WTC11 (cell line): ENCODE data around the gene P2RX6. TPM values are rescaled to one million over a fixed set of nuclear protein-coding genes. Genes with fewer than 3 reads are reported as not detected.
A peak's percentile ranks its signal among the peaks of the same experiment; 100 is the strongest.

ENCODE experiments used
- ATAC-seq: fragments of 200-7000 bp; cut with Tn5 transposase; 2 replicates; pipeline ENCODE4 v1.10.0; 2021; ENCODE audit warnings: mild to moderate bottlenecking, moderate library complexity
- CTCF ChIA-PET: fragments of 300-600 bp; sonication (Branson Sonifier 250); formaldehyde crosslinking; loops from one replicate; lab custom pipeline; 2021; ENCODE audit warnings: antibody characterized with exemption; lab: Charles Lee
- POLR2A ChIA-PET: fragments of 350-600 bp; sonication (Branson Sonifier 250); formaldehyde crosslinking; loops from one replicate; lab custom pipeline; 2021; ENCODE audit warnings: antibody characterized with exemption; lab: Charles Lee
- DNase-seq: peaks from one replicate; pipeline ENCODE4 v3.0.0; 2021; ENCODE audit warnings: low spot score
- H3K27ac Mint-ChIP-seq: 2 replicates; pipeline ENCODE4 v1.8.0; 2021; ENCODE audit warnings: mixed read lengths
- H3K27me3 Mint-ChIP-seq: 2 replicates; pipeline ENCODE4 v1.8.0; 2021; ENCODE audit warnings: low read depth, mild to moderate bottlenecking, moderate library complexity, mixed read lengths
- H3K36me3 Mint-ChIP-seq: 2 replicates; pipeline ENCODE4 v1.8.0; 2021; ENCODE audit warnings: mixed read lengths
- H3K4me1 Mint-ChIP-seq: 2 replicates; pipeline ENCODE4 v1.8.0; 2022; ENCODE audit warnings: mixed read lengths
- H3K4me3 Mint-ChIP-seq: 2 replicates; pipeline ENCODE4 v1.8.0; 2021; ENCODE audit warnings: mild to moderate bottlenecking, moderate library complexity, mixed read lengths
- H3K9me3 Mint-ChIP-seq: 2 replicates; pipeline ENCODE4 v1.8.0; 2021; ENCODE audit warnings: mixed read lengths
- ATF1 ChIP-seq: sonication (generic); formaldehyde crosslinking; IDR thresholded peaks from 2 replicates; pipeline ENCODE4 v1.8.1; 2023; ENCODE audit warnings: mild to moderate bottlenecking, moderate library complexity, missing genetic modification reagents
- ATF6 ChIP-seq: sonication (generic); formaldehyde crosslinking; IDR thresholded peaks from 2 replicates; pipeline ENCODE4 v1.8.1; 2023; ENCODE audit warnings: mild to moderate bottlenecking, missing genetic modification reagents
- CBFB ChIP-seq: sonication (generic); formaldehyde crosslinking; IDR thresholded peaks from 2 replicates; pipeline ENCODE4 v1.8.1; 2022; ENCODE audit warnings: mild to moderate bottlenecking, low read depth, missing genetic modification reagents
- CREB1 ChIP-seq: sonication (generic); formaldehyde crosslinking; IDR thresholded peaks from 2 replicates; pipeline ENCODE4 v1.8.0; 2023; ENCODE audit warnings: mild to moderate bottlenecking, missing genetic modification reagents
- CREM ChIP-seq: sonication (generic); formaldehyde crosslinking; IDR thresholded peaks from 2 replicates; pipeline ENCODE4 v1.8.1; 2022; ENCODE audit warnings: mild to moderate bottlenecking, missing genetic modification reagents, moderate library complexity
- E2F1 ChIP-seq: sonication (generic); formaldehyde crosslinking; IDR thresholded peaks from 2 replicates; pipeline ENCODE4 v1.8.0; 2022; ENCODE audit warnings: mild to moderate bottlenecking, missing genetic modification reagents
- MYBL2 ChIP-seq: sonication (generic); formaldehyde crosslinking; IDR thresholded peaks from 2 replicates; pipeline ENCODE4 v1.8.1; 2023; ENCODE audit warnings: mild to moderate bottlenecking, moderate library complexity, missing genetic modification reagents
- RORB ChIP-seq: fragments of 250-450 bp; sonication (Bioruptor Pico); IDR thresholded peaks from 2 replicates; pipeline ENCODE4 v1.9.0; 2021; ENCODE audit warnings: mild to moderate bottlenecking
- SMAD3 ChIP-seq: sonication (generic); formaldehyde crosslinking; IDR thresholded peaks from 2 replicates; pipeline ENCODE4 v1.8.0; 2022; ENCODE audit warnings: missing genetic modification reagents, mild to moderate bottlenecking, borderline replicate concordance
- USF2 ChIP-seq: sonication (generic); formaldehyde crosslinking; IDR thresholded peaks from 2 replicates; pipeline ENCODE4 v1.8.1; 2023; ENCODE audit warnings: mild to moderate bottlenecking, missing genetic modification reagents, moderate library complexity
- ZBTB43 ChIP-seq: sonication (generic); formaldehyde crosslinking; IDR thresholded peaks from 2 replicates; pipeline ENCODE4 v1.8.1; 2023; ENCODE audit warnings: mild to moderate bottlenecking, missing genetic modification reagents
- ZMAT4 ChIP-seq: fragments of 250-450 bp; sonication (Bioruptor Pico); IDR thresholded peaks from 2 replicates; pipeline ENCODE4 v1.9.0; 2021; ENCODE audit warnings: mild to moderate bottlenecking
- ZNF317 ChIP-seq: sonication (generic); formaldehyde crosslinking; IDR thresholded peaks from 2 replicates; pipeline ENCODE4 v1.8.1; 2023; ENCODE audit warnings: low read depth, mild to moderate bottlenecking, moderate library complexity, missing genetic modification reagents, borderline replicate concordance
- ZNF425 ChIP-seq: fragments of 250-450 bp; sonication (Bioruptor Pico); conservative IDR thresholded peaks from 2 replicates; pipeline ENCODE4 v1.9.0; 2021; ENCODE audit warnings: mild to moderate bottlenecking
- total RNA-seq: library from RNA; stranded (reverse); gene quantifications from 3 replicates; pipeline ENCODE4 v1.2.3, GENCODE V29; 2021

Gene P2RX6
- total RNA-seq, 1 experiment from 2014 or later: 0.13 TPM

GRCh38 chr22:21000207-21000986 lies 14.6 kb upstream of the P2RX6 start:
- ChIA-PET POLR2A (interaction anchor here (0.6 to 1.4 kb wide), 3 partner anchors 11 to 167 kb away, joined by 3 to 10 read pairs (median 3); partner anchors contain the start of gene LZTR1), CTCF (interaction anchor here (0.8 to 1.2 kb wide), 4 partner anchors 18 to 83 kb away, joined by 3 read pairs; partner anchors contain the start of genes CRKL and LZTR1)
- H3K4me1 Mint-ChIP-seq: peaks cover 18% of the 10 kb centered on the region
- TF ChIP-seq MYBL2 (CRISPR knock-in tag) (no peak), ATF6 (CRISPR knock-in tag) (no peak), ZNF425 (CRISPR knock-in tag) (no peak), SMAD3 (CRISPR knock-in tag) (no peak), USF2 (CRISPR knock-in tag) (no peak), CREM (no peak), ZBTB43 (no peak)
- H3K36me3 Mint-ChIP-seq: no peaks in the 10 kb centered on the region
- H3K4me3 Mint-ChIP-seq: peak overlapping the region; percentile 87
- no peak overlapping the region for H3K27ac Mint-ChIP-seq
- ATAC-seq: no peak
- DNase-seq: no peak
- H3K9me3 Mint-ChIP-seq: no peaks in the 10 kb centered on the region
- H3K27me3 Mint-ChIP-seq: no peaks in the 10 kb centered on the region

GRCh38 chr22:21000987-21001600 lies 13.9 kb upstream of the P2RX6 start:
- Mint-ChIP-seq H3K27me3 (no peaks in the 10 kb centered on the region), H3K27ac (peak overlapping the region; percentile 97), H3K9me3 (no peaks in the 10 kb centered on the region), H3K4me3 (peak overlapping the region; percentile 87), H3K36me3 (no peaks in the 10 kb centered on the region), H3K4me1 (peaks cover 18% of the 10 kb centered on the region)
- TF ChIP-seq E2F1 (no peak), CREB1 (CRISPR knock-in tag) (no peak), ZMAT4 (CRISPR knock-in tag) (no peak), ZBTB43 (no peak), ATF1 (CRISPR knock-in tag) (no peak), CBFB (CRISPR knock-in tag) (no peak), ZNF317 (CRISPR knock-in tag) (no peak), RORB (CRISPR knock-in tag) (no peak)
- DNase-seq (no peak), ATAC-seq (no peak)
- POLR2A ChIA-PET: interaction anchor here (0.6 to 1.4 kb wide), 2 partner anchors 19 to 167 kb away, joined by 3 to 10 read pairs; partner anchors contain the start of gene LZTR1
- CTCF ChIA-PET: interaction anchor here (0.8 to 1.2 kb wide), 3 partner anchors 19 to 84 kb away, joined by 3 read pairs; partner anchors contain the start of genes CRKL and LZTR1
